B cell (primary cell): Measurements from ENCODE around the gene USP34.

Experiments used
- EZH2 ChIP-seq: IDR thresholded peaks from 2 replicates; pipeline ENCODE4 v1.6.1; 2012; ENCODE audit warnings: borderline replicate concordance, low read depth, mild to moderate bottlenecking, moderate library complexity, low read length; ENCODE audit not compliant: insufficient read depth, poor library complexity, severe bottlenecking
- TF ChIP-seq, protein P1 (sequence below): fragments of 200-600 bp; IDR thresholded peaks from one replicate; pipeline ENCODE4 v1.8.0; 2022; ENCODE audit warnings: antibody characterized with exemption, mild to moderate bottlenecking

- TF ChIP-seq, protein P1, sequence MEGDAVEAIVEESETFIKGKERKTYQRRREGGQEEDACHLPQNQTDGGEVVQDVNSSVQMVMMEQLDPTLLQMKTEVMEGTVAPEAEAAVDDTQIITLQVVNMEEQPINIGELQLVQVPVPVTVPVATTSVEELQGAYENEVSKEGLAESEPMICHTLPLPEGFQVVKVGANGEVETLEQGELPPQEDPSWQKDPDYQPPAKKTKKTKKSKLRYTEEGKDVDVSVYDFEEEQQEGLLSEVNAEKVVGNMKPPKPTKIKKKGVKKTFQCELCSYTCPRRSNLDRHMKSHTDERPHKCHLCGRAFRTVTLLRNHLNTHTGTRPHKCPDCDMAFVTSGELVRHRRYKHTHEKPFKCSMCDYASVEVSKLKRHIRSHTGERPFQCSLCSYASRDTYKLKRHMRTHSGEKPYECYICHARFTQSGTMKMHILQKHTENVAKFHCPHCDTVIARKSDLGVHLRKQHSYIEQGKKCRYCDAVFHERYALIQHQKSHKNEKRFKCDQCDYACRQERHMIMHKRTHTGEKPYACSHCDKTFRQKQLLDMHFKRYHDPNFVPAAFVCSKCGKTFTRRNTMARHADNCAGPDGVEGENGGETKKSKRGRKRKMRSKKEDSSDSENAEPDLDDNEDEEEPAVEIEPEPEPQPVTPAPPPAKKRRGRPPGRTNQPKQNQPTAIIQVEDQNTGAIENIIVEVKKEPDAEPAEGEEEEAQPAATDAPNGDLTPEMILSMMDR, result no peak
- no peak for TF ChIP-seq EZH2
These were observed 45.2 kb downstream of the USP34 start for GRCh38 chr2:61425605-61426155.
